K562 treated with DMSO at 1 percent for 24 hours (cell line): Measurements from ENCODE around the gene KDM2A. TPM values are rescaled to one million over a fixed set of nuclear protein-coding genes. Genes with fewer than 3 reads are reported as not detected.

Source experiments
- total RNA-seq: library from RNA; unstranded; fragments of 300-600 nt; gene quantifications from 2 replicates; pipeline ENCODE4 v1.2.3, GENCODE V29; 2022; ENCODE audit warnings: low read depth; ENCODE audit not compliant: insufficient read depth

The KDM2A gene
- total RNA-seq, result 32.5 and 34.0 TPM in 2 replicates

GRCh38 chr11:67118801-67119584, at the start of gene KDM2A:
TSS of gene KDM2A (plus strand) at chr11:67119263. CDS start at chr11:67121317, 2,054 bp downstream.

GRCh38 chr11:67266449-67267187, 147.6 kb downstream of the KDM2A start, which contains the start of gene GRK2:
TSS of gene GRK2 (plus strand) at chr11:67266473. CDS start at chr11:67266700, 227 bp downstream.

GRCh38 chr11:67289226-67289650, 170.2 kb downstream of the KDM2A start, which contains the start of gene ANKRD13D:
TSS of gene ANKRD13D (plus strand) at chr11:67289303. CDS start at chr11:67289461, 158 bp downstream.

GRCh38 chr11:67303132-67303834, 184.2 kb downstream of the KDM2A start, which contains the start of gene SSH3:
TSS of gene SSH3 (plus strand) at chr11:67303530. CDS start at chr11:67303626, 96 bp downstream.

Other genes starting within 250 kb of the KDM2A start
- gene PC, start 160.9 kb upstream of the KDM2A start, total RNA-seq, result 25.8 and 43.3 TPM in 2 replicates
- not detected in 2 replicates for gene C11orf86, start 144.0 kb upstream of the KDM2A start, total RNA-seq
- gene SYT12, start 96.1 kb upstream of the KDM2A start, total RNA-seq, result 0.60 and 0.64 TPM in 2 replicates
- not detected in 2 replicates for gene RHOD, start 62.4 kb upstream of the KDM2A start, total RNA-seq
- 159 and 169 TPM in 2 replicates for gene GRK2, start 147.2 kb downstream of the KDM2A start, total RNA-seq
- gene ANKRD13D, start 170.0 kb downstream of the KDM2A start, total RNA-seq, result 60.2 and 68.6 TPM in 2 replicates
- gene SSH3, start 184.3 kb downstream of the KDM2A start, total RNA-seq, result 2.0 and 4.3 TPM in 2 replicates
- gene POLD4, start 234.3 kb downstream of the KDM2A start, total RNA-seq, result 142 and 157 TPM in 2 replicates